ENCODE measurements around the gene INO80C. TPM values are rescaled to one million over a fixed set of nuclear protein-coding genes. Genes with fewer than 3 reads are reported as not detected.

INO80C gene
- total RNA-seq, 8 experiments from 2014 or later, result 5.8 to 35.9 (median 15.7) TPM

Other genes starting within 250 kb of the INO80C start
- gene ZSCAN30, start 207.7 kb downstream of the INO80C start, total RNA-seq, result 10 to 100 TPM; 10.3 to 29.5 (median 23.5) TPM
- gene ZNF24, start 153.5 kb downstream of the INO80C start, total RNA-seq, result 10 to 100 TPM; 27.9 to 56.0 (median 44.5) TPM
- 1 to 10 TPM; 1.8 to 7.8 (median 3.9) TPM for gene ZNF396, start 120.6 kb downstream of the INO80C start, total RNA-seq
- gene GALNT1, start 83.8 kb upstream of the INO80C start, total RNA-seq, result 100 to 1,000 TPM in 1 of 8 experiments, 10 to 100 TPM in 7; 29.8 to 164 (median 44.1) TPM

Measured in motor neuron (in vitro differentiated cells).